A673 (cell line): ENCODE measurements around the gene GALNT9. TPM values are rescaled to one million over a fixed set of nuclear protein-coding genes. Genes with fewer than 3 reads are reported as not detected.

Experiments
- BruUV-seq: library from RNA; stranded (reverse); fragments of 400-500 nt; replicated peaks from 2 replicates; lab custom pipeline; 2021; lab: Mats Ljungman, UMichigan
- CTCF ChIA-PET: fragments of 300-600 bp; sonication (Branson Sonifier 250); formaldehyde crosslinking; loops from one replicate; lab custom pipeline; 2022; ENCODE audit warnings: antibody characterized with exemption; lab: Charles Lee
- POLR2A ChIA-PET: fragments of 300-600 bp; sonication (Branson Sonifier 250); formaldehyde crosslinking; loops from one replicate; lab custom pipeline; 2022; ENCODE audit warnings: antibody characterized with exemption; ENCODE audit not compliant: low non-redundant PET; lab: Charles Lee
- DNase-seq: peaks from one replicate; pipeline ENCODE4 v3.0.0-alpha.2; 2015; ENCODE audit warnings: low spot score
- H3K27ac ChIP-seq: fragments of 200-600 bp; sonication (generic); 2 replicates; pipeline ENCODE4 v1.5.1; 2016; ENCODE audit warnings: mixed run types, low read depth, mild to moderate bottlenecking, mixed read lengths, antibody characterized with exemption, low read length; ENCODE audit not compliant: poor library complexity, severe bottlenecking
- H3K27me3 ChIP-seq: fragments of 200-600 bp; sonication (generic); replicated peaks from 2 replicates; pipeline ENCODE4 v1.6.1; 2017; ENCODE audit warnings: mixed run types, low read depth, mild to moderate bottlenecking, mixed read lengths, antibody characterized with exemption, low read length; ENCODE audit not compliant: insufficient read depth, poor library complexity
- H3K36me3 ChIP-seq: fragments of 200-600 bp; sonication (generic); 2 replicates; pipeline ENCODE4 v1.6.1; 2016; ENCODE audit warnings: mixed run types, mild to moderate bottlenecking, mixed read lengths, antibody characterized with exemption, low read length; ENCODE audit not compliant: insufficient read depth, poor library complexity, severe bottlenecking
- H3K4me1 ChIP-seq: fragments of 200-600 bp; sonication (generic); 2 replicates; pipeline ENCODE4 v1.6.1; 2017; ENCODE audit warnings: mixed run types, mild to moderate bottlenecking, mixed read lengths, antibody characterized with exemption, low read length; ENCODE audit not compliant: insufficient read depth, poor library complexity, severe bottlenecking
- H3K4me3 ChIP-seq: fragments of 200-600 bp; sonication (generic); 2 replicates; pipeline ENCODE4 v1.5.1; 2016; ENCODE audit warnings: low read depth, mixed run types, mild to moderate bottlenecking, mixed read lengths, low read length; ENCODE audit not compliant: poor library complexity, severe bottlenecking
- H3K9me3 ChIP-seq: fragments of 200-600 bp; sonication (generic); 2 replicates; pipeline ENCODE4 v1.6.1; 2016; ENCODE audit warnings: mixed run types, low read depth, mild to moderate bottlenecking, mixed read lengths, antibody characterized with exemption, low read length; ENCODE audit not compliant: poor library complexity, severe bottlenecking
- CTCF ChIP-seq: fragments of 300-800, 200-600 bp; sonication (generic); conservative IDR thresholded peaks from 2 replicates; pipeline ENCODE4 v1.5.1; 2017; ENCODE audit warnings: low read depth, mild to moderate bottlenecking, antibody characterized with exemption, low read length, moderate library complexity, mixed read lengths
- EZH2 ChIP-seq: fragments of 200-600 bp; sonication (generic); IDR thresholded peaks from 2 replicates; pipeline ENCODE4 v1.6.1; 2017; ENCODE audit warnings: borderline replicate concordance, low read depth, mild to moderate bottlenecking, mixed read lengths, antibody characterized with exemption, low read length; ENCODE audit not compliant: poor library complexity, severe bottlenecking
- intact Hi-C: fragments of 100-400 bp; cut with micrococcal nuclease; formaldehyde crosslinking; loops from one replicate; pipeline ENCODE4 v1.10.0; 2022; ENCODE audit not compliant: unreplicated experiment
- total RNA-seq: library from RNA; stranded (reverse); gene quantifications from 2 replicates; pipeline ENCODE4 v1.2.3, GENCODE V29; 2021

GALNT9 gene
- total RNA-seq, 1 experiment from 2014 or later, result 7.4 TPM

DNA sequence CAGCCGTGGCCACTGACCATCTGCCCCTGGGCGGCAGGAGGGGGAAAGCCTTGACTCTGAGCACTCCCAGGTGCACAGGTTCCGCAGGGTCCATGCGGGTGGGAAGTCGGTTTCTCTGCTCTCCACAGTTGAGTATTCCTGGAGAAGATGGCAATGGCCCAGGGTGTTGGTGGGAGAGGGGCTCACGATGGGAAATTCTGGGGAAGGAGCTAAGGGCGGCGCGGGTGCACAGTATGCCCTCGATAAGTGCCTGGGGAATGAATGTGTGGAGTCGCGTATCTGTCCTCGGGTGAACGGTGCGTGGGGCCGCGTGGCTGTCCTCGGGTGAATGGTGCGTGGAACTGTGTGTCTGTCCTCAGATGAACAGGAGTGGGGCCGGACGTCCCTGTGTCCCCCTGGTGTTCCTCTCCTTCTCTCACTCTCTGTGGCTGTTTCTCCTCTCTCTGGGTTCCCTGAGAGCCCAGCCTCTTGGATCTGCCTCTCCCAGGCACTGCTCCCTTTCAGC is 147.1 kb downstream of the GALNT9 start:
- DNase-seq, result no peak
- BruUV-seq, result no TSS peak
- no peaks in the 10 kb centered on the region for H3K36me3 ChIP-seq
- H3K27me3 ChIP-seq, result no peaks in the 10 kb centered on the region
- ChIA-PET CTCF (no interaction called here), POLR2A (no interaction called here)
- H3K27ac ChIP-seq, result no peak overlapping the region
- intact Hi-C loops, result no loop called here
- H3K4me3 ChIP-seq, result no peak overlapping the region
- no peak for TF ChIP-seq CTCF
- TF ChIP-seq EZH2, result no peak
- peaks cover 17% of the 10 kb centered on the region for H3K4me1 ChIP-seq
- H3K9me3 ChIP-seq, result no peaks in the 10 kb centered on the region

DNA sequence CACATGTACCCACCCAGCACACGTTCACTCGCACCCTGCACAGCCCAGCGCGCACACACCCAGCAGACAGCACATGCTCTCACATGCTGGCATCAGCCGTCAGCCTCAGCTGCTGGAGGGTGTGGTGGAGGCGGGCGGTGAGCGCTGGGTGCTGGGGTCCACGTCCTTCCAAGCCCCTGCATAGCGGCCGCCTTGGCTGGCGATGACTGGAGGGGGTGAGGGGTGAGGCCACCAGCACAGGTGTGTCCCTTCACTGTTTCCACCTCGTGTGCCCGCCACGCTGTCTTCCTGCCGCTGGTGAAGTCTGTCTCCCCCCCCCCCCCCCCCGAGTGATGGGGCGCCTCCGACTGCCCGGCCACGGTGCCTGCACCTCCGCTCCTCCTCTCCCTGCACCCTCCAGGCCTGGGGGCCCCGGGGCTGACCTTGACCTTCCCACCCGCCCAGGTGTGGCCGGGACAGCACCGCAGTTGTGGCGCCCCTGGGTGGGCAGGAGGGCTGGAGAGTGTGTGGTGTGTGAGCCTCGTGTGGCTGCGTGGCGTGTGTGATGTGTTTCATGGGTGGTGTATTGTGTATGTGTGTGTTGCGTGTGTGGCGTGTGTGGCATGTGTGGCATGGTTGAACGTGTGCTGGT is 147.7 kb downstream of the GALNT9 start:
- TF ChIP-seq CTCF (no peak), EZH2 (no peak)
- no peaks in the 10 kb centered on the region for H3K36me3 ChIP-seq
- POLR2A ChIA-PET, result no interaction called here
- no peak overlapping the region for H3K27ac ChIP-seq
- no peaks in the 10 kb centered on the region for H3K9me3 ChIP-seq
- H3K4me3 ChIP-seq, result no peak overlapping the region
- no peaks in the 10 kb centered on the region for H3K27me3 ChIP-seq
- CTCF ChIA-PET, result no interaction called here
- DNase-seq, result no peak
- peaks cover 22% of the 10 kb centered on the region for H3K4me1 ChIP-seq
- no TSS peak for BruUV-seq
- intact Hi-C loops, result no loop called here

- Histone ChIP-seq H3K27me3 (no peaks in the 10 kb centered on the region), H3K4me1 (peaks cover 28% of the 10 kb centered on the region), H3K27ac (no peak overlapping the region), H3K36me3 (no peaks in the 10 kb centered on the region), H3K9me3 (no peaks in the 10 kb centered on the region), H3K4me3 (no peak overlapping the region)
- CTCF ChIA-PET, result no interaction called here
- TF ChIP-seq CTCF, result no peak
- no peak for TF ChIP-seq EZH2
- BruUV-seq, result no TSS peak
- no peak for DNase-seq
- intact Hi-C loops, result no loop called here
- POLR2A ChIA-PET, result no interaction called here
Measured at GRCh38 chr12:132180648-132181546, 148.5 kb downstream of the GALNT9 start.
